Fibroblast of skin of left biceps (primary cell): ENCODE measurements around the gene RHBG.
"Not testable (repeated sequence)": the region's sequence is repeated elsewhere in the genome, so short reads cannot be mapped to it uniquely, and the experiment has no call there.

Source experiments
- DNase-seq, 2 experiments: peaks; one replicate each; pipeline ENCODE4 v3.0.0-alpha.2; 2013; ENCODE audit warnings: low read depth in 2 of 2

RHBG gene

GRCh38 chr1:156368889-156369684 is at the start of gene RHBG:
RHBG (plus strand) TSS chr1:156369211; CDS start chr1:156369250, 39 bp downstream.
- DNase-seq, result no peak

GRCh38 chr1:156319664-156320063 is 49.3 kb upstream of the RHBG start:
- no peak for DNase-seq

GRCh38 chr1:156320560-156320959 is 48.5 kb upstream of the RHBG start:
- DNase-seq, result no peak

GRCh38 chr1:156323179-156323578 is 45.8 kb upstream of the RHBG start:
- not testable (repeated sequence) for DNase-seq

GRCh38 chr1:156336242-156336641 is 32.8 kb upstream of the RHBG start:
- DNase-seq, result no peak

- no peak for DNase-seq
Observed at GRCh38 chr1:156337052-156337887, 31.7 kb upstream of the RHBG start.

GRCh38 chr1:156337888-156338179 is 31.2 kb upstream of the RHBG start:
- DNase-seq, result no peak

- peak; percentile 100 for DNase-seq
Observed at GRCh38 chr1:156338180-156338976, 30.6 kb upstream of the RHBG start, which contains the start of the genes CCT3 and TSACC. CCT3 (minus strand) TSS chr1:156338292; CDS start chr1:156338184, 108 bp downstream. TSACC (plus strand) TSS chr1:156338526; CDS start chr1:156339758, 1,232 bp downstream.

- no peak for DNase-seq
Observed at GRCh38 chr1:156342166-156342955, 26.6 kb upstream of the RHBG start.

- DNase-seq, result no peak
Observed at GRCh38 chr1:156344409-156344808, 24.6 kb upstream of the RHBG start.

GRCh38 chr1:156346035-156346434 is 23.0 kb upstream of the RHBG start:
- DNase-seq, result not testable (repeated sequence)

- DNase-seq, result peak; percentile 62 to 65
Observed at GRCh38 chr1:156346636-156347035, 22.4 kb upstream of the RHBG start.

- DNase-seq, result peak; percentile 69 to 71
Observed at GRCh38 chr1:156347331-156347730, 21.7 kb upstream of the RHBG start.

- not testable (repeated sequence) for DNase-seq
Observed at GRCh38 chr1:156352481-156352880, 16.5 kb upstream of the RHBG start.

- no peak for DNase-seq
Observed at GRCh38 chr1:156356262-156356874, 12.6 kb upstream of the RHBG start.

- no peak for DNase-seq
Observed at GRCh38 chr1:156356875-156357534, 12.0 kb upstream of the RHBG start.

GRCh38 chr1:156357977-156358376 is 11.0 kb upstream of the RHBG start:
- no peak for DNase-seq

GRCh38 chr1:156358641-156359040 is 10.4 kb upstream of the RHBG start:
- DNase-seq, result no peak

- no peak for DNase-seq
Observed at GRCh38 chr1:156359249-156359648, 9.8 kb upstream of the RHBG start.

- DNase-seq, result no peak
Observed at GRCh38 chr1:156359973-156360372, 9.0 kb upstream of the RHBG start.
